Caki2 (cell line): Measurements from ENCODE around the gene CD151. TPM values are rescaled to one million over a fixed set of nuclear protein-coding genes. Genes with fewer than 3 reads are reported as not detected.

Experiments used
- DNase-seq: peaks from one replicate; pipeline ENCODE4 v3.0.0-alpha.2; 2015; ENCODE audit warnings: low read depth
- in situ Hi-C: cut with HindIII; loops from 2 replicates; pipeline ENCODE4 v1.10.0; 2016; ENCODE audit warnings: low sequenced_read_pairs, low pct_unique_long_range_greater_than_20kb, mixed read lengths
- total RNA-seq: library from RNA; depleted of rRNA; stranded (reverse); fragments of >200 nt; shearing (Covaris generic); gene quantifications from 2 replicates; pipeline ENCODE4 v1.2.3, GENCODE V29; 2014; ENCODE audit warnings: low replicate concordance

CD151 gene
- total RNA-seq, 1 experiment from 2014 or later: 873 TPM

DNA sequence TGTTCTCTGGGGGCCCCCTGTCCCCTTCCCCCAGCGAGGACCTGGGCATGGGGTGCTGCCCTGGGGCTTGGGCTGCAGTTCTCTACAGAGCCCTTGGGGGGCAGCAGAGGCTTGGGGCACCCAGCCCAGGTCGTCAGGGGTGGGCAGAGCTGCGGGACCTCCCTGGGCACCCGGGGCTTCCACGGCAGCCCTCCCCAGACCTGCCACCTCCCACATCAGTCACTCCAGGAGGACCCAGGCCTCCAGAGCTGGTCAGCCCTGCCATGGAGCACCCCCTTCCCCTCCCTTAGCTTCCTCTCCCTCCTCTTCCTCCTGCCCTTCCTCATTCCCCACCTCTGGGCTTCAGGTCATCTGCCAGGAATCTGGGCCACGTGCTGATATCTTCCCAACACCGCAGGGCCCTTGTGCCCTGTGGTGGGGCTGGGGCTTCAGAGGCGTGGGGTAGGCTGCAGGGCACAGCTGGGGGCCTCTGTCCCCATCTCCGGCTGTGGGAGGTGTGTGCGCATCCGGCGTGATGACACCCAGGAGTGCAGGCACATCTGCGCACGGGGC, 15.7 kb downstream of the CD151 start:
- DNase-seq: no peak
- in situ Hi-C loops: no loop called here

DNA sequence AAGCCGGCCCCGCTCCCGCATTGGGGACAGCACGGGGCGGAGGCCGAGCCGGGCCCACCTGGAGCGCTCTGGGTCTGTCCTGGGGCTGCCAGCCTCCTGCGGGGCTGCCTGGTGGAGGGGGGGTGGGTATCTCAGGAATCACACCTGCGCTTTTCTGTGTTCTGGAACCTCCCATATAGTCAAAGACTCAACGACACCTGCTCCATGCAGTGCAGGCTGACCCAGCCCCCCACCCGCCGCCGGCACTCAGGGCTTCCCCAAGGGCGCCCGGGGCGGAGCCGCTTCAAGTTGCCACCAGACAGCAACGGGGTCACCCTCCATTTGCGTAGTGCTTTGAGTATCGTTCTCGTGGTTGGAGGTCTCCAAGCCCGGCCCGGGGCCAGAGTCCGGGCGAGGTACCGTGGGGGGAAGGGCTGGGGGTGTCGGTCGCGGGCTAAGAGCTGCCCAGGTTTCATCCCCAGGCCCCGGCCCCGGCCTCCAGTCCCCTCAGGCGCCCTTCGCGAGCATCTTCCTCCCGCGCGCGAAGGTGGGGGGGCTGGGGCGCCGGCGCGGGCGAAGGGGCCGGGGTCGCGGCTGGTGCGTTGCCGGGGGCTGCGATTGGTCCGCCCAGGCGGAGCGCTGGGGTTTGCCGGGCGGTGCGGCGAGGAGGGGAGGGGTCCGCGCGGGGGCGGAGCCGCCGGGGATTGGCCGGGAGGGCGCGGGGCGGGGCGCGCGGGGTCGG, 16.5 kb downstream of the CD151 start:
- in situ Hi-C loops: no loop called here
- DNase-seq: no peak

DNA sequence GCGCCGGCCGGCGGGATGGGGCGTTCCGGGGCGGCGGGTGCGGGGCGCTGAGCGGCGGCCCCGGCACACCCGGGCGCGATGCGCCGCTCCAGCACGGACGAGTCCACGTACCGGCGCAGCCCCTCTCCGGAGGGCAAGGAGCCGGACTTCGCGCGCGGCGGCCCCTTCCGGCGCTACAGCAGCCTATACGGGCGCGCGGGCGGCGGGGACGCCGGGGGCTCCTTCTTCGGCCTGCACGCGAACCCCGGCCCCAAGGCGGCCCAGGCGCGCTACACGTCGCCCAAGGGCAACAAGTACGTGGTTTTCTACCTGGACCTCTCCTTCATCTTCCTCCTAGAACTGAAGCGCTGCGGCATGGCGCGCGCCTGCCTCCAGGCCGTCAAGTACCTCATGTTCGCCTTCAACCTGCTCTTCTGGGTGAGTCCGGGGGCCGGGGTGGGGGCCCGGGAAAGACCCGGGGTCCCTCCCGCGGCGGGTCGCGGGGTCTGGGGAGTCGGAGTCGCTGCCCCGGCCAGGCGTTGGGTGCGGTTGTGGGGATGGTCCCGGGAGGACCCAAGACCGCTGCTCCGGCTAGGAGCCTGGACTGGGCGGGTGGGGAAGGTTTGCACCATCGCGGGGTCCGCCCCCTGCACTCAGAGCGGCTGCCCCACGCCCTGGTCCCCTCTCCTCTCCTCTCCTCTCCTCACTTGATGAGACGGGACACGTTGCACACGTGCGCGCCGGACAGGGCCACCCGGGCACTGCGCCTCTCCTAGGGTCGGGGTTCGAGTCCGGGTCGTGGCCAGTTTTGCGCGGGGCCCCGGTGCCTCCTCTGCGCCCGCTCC, 17.4 kb downstream of the CD151 start:
- DNase-seq: no peak
- in situ Hi-C loops: no loop called here

DNA sequence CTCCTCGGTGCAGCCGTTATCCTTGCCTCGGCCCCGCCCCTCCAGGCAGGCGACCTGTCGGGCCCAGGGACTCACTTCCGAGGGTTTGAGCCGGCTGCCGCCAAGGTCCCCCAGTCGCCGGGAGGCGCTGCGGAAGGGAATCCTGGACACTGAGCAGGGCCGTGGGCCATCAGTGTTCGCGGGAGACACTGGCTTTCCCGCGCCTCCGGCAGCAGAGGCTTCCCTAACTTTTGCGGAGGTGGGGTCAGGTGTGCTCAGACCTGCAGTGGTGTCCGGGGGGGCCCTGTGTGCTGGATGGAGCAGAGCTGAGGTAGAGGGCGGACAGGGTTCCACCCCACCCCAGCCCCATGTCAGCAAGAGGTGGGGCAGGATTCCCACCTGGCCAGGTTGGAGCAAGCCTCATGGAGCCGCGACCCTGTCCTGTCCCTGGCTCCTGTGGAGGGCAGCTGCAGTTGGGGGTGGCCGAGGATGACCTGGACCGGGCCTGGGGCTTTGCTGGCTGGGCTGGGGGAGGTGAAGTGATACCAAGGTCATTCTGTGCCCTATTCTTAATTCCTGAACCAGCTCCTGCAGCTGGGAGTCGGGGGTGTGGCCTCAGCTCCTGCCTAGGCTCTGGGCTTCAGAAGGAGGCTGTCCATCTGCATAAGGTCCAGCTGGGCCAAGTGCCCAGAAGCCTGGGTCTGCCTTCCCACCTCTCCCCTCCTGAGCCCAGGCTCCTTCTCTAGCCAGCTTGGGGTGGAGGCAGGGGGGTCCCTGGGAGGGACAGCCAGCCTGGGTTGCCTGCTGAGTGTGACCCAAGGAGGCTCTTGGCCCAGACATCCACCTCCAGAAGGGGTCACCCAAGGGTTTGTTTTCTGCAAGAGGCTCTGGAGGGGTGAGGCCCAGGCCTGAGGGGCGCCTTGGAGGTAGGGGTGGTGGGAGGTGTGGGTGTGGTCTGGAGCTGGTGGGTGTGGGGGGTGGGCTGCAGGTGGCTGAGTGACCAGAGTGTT, 18.3 kb downstream of the CD151 start:
- in situ Hi-C loops: no loop called here
- no peak for DNase-seq

DNA sequence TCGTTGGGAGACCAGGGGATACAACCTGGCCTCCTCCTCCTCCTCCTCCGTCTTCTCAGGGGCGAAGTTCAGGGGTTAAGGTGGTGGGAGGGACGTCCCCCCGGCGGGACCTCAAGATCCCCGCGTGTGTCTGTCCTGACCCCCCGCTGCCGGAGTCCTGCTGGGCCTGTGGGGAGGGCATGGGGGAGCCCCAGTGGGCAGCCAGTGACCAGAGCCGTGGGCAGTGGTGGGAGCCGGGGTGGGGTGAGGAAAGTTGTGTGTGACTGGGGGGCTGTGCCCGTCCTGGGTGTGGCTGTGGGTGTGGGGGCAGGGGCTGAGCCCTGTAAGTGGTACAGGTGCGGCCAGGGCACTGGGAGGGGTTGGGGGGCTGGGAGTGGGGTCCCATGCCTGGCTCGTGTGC, 20.0 kb downstream of the CD151 start:
- DNase-seq: no peak
- in situ Hi-C loops: no loop called here

DNA sequence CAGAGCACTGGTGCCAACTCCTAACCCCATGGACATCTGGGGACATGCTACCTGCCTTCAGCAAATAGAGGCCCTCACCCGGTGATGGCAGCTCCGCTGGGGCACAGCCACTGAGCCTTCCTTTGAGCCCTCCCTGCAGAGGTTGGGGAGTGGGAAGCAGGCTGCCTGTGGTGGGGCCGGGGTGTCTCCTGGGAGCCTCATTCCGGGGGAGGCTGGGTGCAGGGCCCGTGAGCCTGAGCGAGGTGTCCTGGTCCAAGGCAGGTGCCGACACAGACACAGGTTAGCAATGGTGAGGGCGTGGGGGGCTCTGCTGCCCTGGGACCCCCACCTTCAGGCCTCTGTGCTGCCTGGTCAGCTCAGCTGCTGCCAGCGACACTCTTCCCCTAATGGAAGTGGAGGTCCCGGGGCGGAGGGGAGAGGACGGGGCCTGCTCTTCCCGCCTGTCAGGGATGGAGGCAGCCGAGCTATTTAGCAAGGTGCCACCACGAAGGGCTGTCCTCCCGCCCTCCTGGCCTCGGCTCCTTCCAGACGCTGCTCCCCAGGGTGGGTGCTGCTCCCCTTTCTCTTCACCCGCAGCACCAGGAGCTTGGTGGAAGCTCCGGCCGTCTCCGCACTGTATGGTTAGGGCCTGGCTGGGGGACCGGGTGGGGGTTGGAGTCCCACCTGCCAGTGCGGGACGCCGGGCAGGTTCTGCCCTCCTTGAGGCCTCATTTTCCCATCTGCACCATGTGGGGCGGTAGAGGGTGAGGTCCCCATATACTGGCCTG, 21.1 kb downstream of the CD151 start:
- DNase-seq: no peak
- in situ Hi-C loops: no loop called here

DNA sequence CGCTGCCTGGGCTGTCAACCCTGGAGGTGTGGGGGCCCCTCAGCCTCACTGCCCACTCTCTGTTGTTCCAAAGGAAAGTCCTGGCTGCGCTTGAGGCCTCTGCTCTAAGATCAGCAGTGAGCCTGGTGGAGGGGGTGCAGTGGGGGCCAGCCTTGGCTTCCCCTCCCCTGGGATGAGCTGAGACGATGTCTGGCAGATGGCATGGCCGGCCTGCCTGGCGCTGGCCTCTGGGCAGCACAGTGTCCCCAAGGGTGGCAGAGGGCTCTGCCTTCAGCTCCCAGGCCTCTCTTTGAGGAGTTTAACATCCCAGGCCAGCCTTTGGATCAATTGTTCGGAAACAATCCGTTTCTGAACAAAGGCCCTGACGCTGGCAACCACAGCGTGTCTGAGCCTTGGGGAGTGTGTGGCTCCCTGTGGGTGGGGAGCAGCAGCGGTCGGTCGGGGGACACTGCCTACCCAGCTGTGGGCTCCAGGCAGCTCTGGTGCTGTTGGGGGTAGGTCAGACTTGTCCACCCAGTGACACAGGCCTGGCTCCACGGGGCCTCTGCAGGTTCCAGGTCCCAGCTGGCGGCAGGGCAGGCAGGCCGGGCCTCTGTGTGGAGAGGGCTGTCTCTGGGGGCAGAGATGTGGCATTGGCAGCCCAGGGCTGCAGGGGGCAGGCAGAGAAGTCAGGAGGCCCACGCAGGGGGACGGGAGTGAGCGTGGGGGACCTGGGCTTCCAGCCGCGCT, 22.0 kb downstream of the CD151 start:
- in situ Hi-C loops: no loop called here
- no peak for DNase-seq

DNA sequence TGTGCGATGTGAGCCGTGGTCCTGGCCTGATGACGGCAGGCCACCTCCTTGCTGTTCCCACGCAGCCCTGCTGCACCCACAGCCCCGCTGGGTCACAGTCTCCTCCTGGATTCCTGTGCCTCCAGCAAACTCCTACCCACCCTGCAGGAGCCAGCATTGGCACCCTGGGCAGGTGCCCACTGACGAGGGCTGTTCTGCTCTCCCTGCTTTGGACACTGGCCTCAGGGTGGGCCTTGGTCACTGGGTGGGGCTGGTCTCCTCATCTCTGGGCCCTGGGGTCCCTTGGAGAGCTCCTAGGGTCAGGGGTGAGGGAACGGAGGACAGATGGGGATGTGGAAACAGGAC, 22.6 kb downstream of the CD151 start:
- no peak for DNase-seq

DNA sequence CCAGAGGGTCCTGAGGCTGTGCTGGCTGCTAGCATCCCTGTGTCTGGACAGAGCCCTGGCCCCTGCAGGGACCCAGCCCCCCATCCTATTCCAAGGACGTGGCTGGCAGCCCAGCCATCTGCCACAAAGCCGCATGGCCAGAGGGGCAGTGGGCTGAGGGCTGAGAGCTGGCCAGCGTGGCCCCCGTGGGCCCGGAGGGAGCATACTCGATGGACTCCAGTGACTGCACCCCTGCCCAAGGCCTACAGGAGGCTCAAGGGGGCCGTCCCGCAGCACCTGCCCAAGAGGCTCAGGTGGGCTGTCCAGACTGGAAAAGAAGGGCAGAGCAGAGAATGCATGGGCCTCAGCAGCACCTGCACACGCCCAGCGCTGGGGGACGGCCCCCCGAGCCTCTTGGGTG, 23.0 kb downstream of the CD151 start:
- in situ Hi-C loops: no loop called here
- DNase-seq: no peak

More for the DNA sequence above, 22.6 kb downstream of the CD151 start:
- in situ Hi-C loops: no loop called here

DNA sequence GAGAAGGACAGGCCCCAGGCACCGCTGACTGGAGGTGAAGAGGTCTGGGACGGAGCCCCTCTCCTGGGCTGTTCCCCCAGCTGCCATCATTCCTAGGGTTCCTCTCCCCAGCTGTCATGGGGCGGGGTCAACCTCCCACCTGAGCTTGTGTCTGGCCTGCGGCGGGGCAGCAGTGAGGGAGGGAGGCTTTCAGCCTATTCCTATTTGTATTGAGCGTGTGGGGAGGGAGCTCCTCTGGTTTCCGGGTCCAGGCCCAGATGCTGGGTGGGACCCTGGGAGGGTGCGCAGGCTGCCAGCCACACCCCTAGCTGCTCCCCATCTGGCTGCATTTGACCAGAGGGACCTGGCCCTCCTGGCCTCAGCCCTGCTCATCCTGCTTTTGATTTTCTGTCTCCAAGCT, 23.6 kb downstream of the CD151 start:
- no peak for DNase-seq
- in situ Hi-C loops: no loop called here

DNA sequence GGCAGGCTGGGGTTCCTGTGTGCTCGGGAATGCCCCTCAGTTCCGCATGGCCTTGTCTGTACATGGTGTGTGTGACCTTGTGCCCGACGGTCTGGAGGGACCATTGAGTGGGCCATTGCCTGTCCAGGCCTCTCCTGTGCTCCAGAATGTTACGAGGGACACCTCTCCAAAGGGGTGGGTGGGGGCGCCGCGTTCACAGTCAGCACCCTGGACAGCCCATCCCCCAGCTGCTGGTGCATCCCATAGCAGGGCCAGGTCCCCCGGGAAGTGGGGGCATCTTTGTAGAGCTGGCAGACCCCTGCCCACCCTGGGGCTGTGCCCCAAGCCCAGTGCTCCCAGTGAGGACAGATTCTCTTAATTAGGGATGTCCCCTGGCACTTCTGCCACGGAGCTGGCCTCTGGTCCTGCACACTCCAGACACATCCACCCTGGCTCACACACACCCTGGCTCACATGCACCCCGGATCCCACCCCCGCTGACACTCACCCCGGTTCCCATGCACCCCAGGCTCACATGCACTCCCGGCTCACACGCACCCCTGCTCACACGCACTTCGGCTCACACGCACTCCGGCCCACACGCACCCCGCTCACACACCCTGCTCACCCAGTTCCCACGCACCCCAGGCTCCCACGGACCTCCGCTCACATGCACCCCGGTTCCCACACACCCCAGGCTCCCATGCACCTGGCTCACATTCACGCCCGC, 25.5 kb downstream of the CD151 start:
- DNase-seq: no peak
- in situ Hi-C loops: no loop called here

DNA sequence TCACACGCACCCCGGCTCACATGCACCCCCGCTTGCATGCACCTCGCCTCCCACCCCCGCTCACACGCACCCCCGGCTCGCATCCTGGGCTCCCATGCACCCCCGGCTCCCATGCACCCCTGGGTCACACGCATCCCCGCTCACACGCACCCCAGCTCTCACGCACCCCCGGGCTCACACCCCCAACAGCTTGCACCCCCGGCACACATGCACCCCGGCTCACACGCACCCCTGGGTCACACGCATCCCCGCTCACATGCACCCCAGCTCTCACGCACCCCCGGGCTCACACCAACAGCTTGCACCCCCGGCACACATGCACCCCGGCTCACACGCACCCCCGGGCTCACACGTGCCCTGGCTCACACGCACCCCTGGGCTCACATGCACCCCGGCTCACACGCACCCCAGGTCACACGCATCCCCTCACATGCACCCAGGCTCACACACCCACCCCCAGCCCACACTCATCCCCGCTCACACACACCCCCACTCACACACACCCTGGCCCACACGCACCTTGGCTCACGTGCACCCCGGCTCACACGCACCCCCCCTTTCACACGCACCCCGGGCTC, 26.1 kb downstream of the CD151 start:
- in situ Hi-C loops: no loop called here
- DNase-seq: no peak

DNA sequence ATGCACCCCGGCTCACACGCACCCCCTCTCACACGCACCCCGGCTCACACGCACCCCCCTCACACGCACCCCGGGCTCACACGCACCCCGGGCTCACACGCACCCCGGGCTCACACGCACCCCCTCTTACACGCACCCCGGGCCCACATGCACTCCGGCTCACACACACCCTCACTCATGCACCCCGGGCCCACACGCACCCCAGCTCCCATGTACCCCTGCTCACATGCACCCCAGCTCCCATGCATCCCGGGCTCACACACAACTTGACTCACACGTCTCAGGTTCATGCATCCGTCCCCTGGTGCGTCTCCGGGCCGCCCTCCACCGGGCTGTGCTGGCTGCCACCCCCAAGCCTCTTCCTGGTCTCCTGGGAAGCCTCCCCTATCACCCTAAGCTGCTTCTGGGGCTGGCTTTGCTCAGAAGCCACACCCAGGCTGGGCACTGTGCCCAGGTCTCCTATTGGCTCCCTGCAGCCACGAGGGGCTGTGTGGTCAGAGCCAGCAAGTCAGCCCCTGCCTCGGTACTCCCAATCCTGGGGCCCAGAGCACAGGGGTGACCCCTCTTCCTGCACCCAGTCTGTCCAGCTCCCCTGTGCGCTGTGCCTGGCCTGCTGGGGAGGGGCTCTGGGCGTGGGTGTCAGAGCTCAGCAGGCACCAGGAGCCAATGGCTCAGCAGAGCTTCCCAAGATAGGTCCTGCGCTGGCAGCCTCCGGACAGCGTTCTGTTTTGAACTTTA, 26.8 kb downstream of the CD151 start:
- peak; percentile 61 for DNase-seq
- in situ Hi-C loops: no loop called here

DNA sequence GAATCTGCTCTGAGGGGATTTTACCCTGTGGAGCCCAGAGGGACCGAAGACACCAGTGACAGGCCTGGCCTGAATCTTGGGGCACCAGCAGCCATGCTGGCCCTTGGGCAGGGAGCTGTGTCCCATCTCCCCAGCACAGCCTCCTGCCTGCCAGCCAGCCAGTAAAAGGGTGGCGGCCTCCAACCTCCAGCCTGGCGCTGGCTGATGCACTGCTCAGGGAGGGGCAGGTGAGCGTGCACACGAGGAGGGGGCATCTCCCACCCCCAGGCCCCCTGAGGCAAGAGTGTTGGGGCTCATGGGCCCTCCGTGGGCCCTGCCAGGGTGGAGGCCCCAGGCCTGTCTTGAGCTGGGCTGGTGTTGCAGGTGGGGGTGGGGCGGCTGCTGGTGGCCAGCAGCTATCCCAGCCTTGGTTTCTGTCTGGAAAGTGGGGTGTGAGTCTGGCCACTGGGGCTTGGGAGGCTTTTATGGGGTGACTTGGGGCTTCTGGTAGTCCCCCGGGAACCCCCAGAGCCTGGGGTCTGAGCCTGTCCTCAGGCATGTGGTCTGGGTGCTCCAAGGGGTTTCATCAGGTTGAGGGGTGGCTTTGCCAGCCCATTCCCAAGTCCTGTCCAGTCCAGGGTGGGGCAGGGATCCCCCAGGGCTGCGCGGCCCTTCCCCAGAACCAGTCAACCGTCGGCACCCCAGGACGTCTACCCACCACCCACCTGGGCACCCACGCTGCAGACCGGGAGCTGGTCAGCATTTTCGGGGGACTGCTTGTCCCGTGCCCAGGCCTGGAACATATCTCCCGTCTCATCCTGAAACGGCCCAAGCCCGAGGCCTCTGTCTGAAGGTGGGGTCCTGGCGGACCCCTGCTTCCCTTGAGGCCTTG, 27.7 kb downstream of the CD151 start:
- DNase-seq: no peak
- in situ Hi-C loops: no loop called here

DNA sequence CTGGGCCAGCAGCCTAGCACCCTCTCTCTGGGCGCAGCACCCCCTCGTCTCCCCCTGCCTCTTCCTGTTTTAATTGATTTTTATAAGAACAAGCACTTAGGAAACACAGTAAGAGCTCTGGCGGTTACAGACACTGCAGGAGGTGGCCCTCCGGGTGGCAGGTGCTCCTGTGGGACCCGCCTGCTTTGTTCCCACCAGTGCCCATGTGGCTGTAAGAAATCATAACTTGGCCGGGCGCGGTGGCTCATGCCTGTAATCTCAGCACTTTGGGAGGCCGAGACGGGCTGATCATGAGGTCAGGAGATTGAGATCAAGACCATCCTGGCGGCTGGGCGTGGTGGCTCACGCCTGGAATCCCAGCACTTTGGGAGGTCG, 28.3 kb downstream of the CD151 start:
- in situ Hi-C loops: no loop called here
- no peak for DNase-seq
